GM12872 (cell line): Measurements from ENCODE around the gene PTPRG.

ENCODE experiments used
- TF ChIP-seq, protein P1 (sequence below): IDR thresholded peaks from 3 replicates; pipeline ENCODE4 v1.5.1; 2011; ENCODE audit warnings: low read depth, mild to moderate bottlenecking, low read length, moderate library complexity; ENCODE audit not compliant: insufficient read depth

The PTPRG gene

DNA sequence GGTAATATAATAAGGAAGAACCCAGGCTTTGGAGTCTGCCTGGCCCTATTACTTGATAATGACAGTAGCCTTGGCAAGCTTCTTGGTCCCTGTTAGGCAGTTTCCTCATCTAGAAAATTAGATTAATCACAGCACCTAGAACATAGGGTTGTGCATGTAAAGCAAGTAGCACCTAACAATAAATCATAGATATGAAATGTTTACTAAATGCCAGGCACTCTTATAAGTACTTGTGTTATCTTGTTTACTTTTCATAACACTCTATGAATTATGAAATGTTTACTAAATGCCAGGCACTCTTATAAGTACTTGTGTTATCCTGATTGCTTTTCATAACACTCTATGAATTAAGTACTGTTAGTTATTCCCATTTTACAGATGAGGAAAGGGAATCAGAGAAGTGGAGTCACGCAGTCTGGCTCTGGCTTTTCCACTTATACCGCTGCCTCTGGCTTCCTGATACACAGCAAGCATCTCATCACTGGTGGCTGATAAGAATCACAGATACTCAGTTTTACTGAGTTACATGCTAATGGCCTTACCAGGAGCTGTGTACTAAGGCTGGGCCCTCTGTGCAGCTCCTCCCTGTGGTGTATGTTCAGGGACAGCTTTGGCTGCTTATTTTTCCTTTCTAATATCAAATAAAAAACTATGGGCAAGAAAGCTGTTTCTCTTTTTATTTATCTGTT lies 688.6 kb downstream of the PTPRG start:
- TF ChIP-seq, protein P1, sequence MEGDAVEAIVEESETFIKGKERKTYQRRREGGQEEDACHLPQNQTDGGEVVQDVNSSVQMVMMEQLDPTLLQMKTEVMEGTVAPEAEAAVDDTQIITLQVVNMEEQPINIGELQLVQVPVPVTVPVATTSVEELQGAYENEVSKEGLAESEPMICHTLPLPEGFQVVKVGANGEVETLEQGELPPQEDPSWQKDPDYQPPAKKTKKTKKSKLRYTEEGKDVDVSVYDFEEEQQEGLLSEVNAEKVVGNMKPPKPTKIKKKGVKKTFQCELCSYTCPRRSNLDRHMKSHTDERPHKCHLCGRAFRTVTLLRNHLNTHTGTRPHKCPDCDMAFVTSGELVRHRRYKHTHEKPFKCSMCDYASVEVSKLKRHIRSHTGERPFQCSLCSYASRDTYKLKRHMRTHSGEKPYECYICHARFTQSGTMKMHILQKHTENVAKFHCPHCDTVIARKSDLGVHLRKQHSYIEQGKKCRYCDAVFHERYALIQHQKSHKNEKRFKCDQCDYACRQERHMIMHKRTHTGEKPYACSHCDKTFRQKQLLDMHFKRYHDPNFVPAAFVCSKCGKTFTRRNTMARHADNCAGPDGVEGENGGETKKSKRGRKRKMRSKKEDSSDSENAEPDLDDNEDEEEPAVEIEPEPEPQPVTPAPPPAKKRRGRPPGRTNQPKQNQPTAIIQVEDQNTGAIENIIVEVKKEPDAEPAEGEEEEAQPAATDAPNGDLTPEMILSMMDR, result no peak

DNA sequence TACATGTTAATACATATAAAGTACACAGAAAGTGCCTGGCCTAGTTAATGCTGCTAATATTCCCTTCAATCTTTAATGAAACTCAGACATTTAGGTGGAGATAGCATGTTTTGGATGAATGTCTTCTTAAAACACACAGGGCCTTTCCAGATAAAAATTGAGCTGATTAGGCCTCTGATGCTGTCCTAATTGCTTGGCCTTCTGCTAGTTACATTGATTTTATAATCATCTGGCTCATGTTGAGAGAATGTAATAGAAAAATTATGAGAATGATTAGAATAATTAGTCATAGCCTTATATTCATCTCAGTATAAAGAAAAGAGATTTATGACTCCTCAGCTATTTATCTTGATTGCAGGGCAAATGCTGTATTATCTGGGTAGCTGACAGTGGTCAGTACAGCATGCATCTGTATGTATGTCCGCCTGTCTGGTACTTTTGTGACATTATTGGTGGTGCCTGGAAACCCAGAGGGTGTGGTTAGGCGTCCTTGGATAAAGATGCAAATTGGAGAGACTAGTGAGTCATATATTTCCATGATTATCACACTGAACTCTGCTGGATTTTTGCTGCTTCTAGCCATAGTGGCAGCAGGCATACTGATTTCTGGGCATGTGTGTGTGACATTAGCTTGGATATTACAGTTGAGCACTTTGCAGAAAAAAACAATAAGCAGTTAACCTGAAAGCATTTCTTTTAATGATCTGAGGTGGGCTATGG lies 691.2 kb downstream of the PTPRG start:
- TF ChIP-seq, protein P1, result no peak

DNA sequence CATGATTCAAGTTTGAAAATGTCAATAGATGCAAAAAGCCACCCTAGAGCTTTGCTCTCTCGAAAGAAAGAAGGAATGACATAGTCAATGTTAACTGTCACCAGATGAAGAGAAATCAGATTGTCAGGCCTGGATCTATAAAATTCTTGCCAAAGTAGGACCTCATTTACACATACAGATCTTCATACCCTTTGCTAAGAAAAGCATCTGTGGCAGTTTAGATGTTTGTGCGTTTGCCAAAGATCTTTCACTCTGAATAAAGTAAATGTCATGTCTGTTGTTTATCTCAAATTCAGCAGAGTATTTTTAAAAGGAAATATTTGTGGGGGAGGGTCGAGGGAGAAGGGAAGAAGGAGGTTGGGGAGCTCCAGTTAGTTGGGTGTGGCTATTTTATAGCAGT lies 692.6 kb downstream of the PTPRG start:
- TF ChIP-seq, protein P1, result no peak

DNA sequence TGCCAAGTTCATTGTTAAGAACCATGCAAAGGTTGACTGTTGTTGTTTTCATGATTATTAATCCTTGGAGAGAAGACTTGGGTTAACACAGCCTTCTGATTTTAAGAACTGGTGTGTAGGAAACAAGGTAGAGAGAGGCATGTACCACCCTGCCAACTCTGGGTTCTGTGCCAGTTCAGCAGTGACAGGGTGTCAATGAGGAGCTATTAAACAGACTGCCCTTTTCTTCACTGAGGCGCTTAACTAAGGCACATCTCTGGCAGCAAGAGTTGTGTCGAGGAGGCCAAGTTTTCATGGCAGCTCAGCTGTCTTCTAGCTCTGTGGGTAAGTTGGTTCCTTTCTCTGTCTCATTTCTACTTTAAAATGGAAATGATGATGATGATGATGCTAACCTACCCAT lies 694.4 kb downstream of the PTPRG start:
- TF ChIP-seq, protein P1, result no peak

DNA sequence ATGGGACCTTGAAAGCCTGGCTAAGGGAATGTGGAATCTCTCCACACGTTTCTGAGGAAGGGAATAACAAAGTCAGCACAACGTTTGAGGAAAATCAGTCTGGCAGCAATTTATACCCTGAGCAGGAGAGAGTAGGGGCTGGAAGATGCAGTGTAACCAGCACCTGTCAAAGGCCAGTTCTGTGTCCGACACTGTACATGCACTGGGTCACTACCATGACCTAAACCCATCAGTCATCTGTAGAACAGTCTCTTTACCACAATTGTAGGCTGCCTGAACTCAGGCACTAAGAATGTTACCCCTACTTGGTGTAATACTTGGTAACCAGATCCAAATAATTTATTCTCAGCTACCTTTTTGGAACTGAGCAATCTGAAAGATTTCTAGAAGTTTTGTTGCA lies 698.6 kb downstream of the PTPRG start:
- TF ChIP-seq, protein P1, result no peak

DNA sequence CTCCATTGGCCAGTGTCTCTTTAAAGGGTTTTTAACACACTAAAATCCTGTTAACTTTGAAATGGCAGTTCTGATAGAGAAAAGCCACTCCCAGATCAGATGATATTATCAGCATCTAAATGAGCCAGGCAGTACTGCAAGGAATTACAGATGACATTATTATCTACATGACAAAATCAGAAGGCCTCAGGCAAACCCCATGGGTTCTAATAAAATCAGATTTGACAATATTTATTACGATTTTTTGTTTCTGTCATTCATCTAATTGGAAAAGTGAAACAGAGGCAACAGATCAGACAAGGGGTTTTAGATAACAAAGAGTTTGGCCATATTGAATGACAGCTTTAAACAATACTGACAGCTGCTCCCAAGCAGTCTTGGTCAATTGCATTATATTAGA lies 699.3 kb downstream of the PTPRG start:
- TF ChIP-seq, protein P1, result no peak

GRCh38 chr3:62261121-62261520 lies 699.8 kb downstream of the PTPRG start:
- TF ChIP-seq, protein P1, result no peak
